ENCODE measurements around the gene RAPGEF2.

Gene RAPGEF2

DNA sequence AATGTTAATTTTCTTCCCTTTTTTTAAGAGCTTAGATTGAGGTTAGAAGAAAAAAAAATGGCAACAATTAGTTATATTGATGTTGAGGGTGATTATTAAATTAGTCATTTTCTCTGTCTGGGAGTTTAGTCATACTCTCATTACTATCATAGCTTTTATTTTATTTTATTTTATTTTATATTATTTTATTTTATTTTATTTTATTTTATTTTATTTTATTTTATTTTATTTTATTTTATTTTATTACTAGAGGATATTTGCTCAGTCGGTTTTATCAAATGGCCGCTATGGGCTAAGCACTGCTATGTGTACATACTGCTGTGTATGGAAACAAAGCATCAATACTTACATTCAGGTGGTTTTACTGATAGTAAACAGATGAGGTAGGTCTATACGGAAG is 239.5 kb downstream of the RAPGEF2 start:
- Histone ChIP-seq H3K4me2 (ENCODE audit: low read depth, low read length, poor library complexity, severe bottlenecking) (no peak overlapping the region), H2AFZ (ENCODE audit: low read depth, low read length, severe bottlenecking) (no peak overlapping the region), H3K9me3 (ENCODE audit: insufficient read depth, low read length) (no peaks in the 10 kb centered on the region), H3F3A (ENCODE audit: insufficient read depth) (no peaks in the 10 kb centered on the region), H3K9ac (ENCODE audit: low read length) (no peak overlapping the region), H3K27me3 (ENCODE audit: low read length) (no peaks in the 10 kb centered on the region), H3K36me3 (ENCODE audit: low read length) (no peaks in the 10 kb centered on the region), H4K20me1 (ENCODE audit: low read depth, low read length) (no peaks in the 10 kb centered on the region), H3K79me2 (ENCODE audit: insufficient read depth, low read length) (no peaks in the 10 kb centered on the region), H3K4me3 (ENCODE audit: insufficient read depth, low read length, poor library complexity, severe bottlenecking) (no peak overlapping the region), H3K27ac (ENCODE audit: low read depth, low read length) (no peak overlapping the region), H3K9me2 (replicated peaks; ENCODE audit: insufficient read depth, low read length) (no peaks in the 10 kb centered on the region)
- TF ChIP-seq EZH2phosphoT487 (conservative IDR thresholded peaks at IDR 0.05; ENCODE audit: low read length): no peak
- TF ChIP-seq, protein P1, sequence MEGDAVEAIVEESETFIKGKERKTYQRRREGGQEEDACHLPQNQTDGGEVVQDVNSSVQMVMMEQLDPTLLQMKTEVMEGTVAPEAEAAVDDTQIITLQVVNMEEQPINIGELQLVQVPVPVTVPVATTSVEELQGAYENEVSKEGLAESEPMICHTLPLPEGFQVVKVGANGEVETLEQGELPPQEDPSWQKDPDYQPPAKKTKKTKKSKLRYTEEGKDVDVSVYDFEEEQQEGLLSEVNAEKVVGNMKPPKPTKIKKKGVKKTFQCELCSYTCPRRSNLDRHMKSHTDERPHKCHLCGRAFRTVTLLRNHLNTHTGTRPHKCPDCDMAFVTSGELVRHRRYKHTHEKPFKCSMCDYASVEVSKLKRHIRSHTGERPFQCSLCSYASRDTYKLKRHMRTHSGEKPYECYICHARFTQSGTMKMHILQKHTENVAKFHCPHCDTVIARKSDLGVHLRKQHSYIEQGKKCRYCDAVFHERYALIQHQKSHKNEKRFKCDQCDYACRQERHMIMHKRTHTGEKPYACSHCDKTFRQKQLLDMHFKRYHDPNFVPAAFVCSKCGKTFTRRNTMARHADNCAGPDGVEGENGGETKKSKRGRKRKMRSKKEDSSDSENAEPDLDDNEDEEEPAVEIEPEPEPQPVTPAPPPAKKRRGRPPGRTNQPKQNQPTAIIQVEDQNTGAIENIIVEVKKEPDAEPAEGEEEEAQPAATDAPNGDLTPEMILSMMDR (IDR thresholded peaks at IDR 0.05; ENCODE audit: insufficient read depth, low read length, poor library complexity, severe bottlenecking): no peak

DNA sequence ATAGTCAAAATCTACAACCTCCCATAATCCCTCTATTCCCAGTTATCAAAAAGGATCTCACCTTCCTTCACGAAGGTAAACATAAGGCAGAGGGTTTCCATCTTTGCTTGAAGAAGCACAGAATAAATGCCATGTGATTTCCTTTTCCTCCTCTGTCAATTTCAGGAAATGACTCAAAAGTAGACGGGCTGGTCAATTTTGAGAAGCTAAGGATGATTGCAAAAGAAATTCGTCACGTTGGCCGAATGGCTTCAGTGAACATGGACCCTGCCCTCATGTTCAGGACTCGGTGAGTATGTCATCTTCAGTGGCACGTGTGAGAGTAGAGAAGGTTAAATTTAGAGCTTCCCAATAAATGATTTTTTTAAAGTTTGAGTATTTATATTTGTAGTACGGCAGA is 240.2 kb downstream of the RAPGEF2 start:
- no peaks in the 10 kb centered on the region for H3K79me2 ChIP-seq (ENCODE audit: insufficient read depth, low read length)
- no peaks in the 10 kb centered on the region for H3K9me3 ChIP-seq (ENCODE audit: insufficient read depth, low read length)
- H3K9me2 ChIP-seq (replicated peaks; ENCODE audit: insufficient read depth, low read length): no peaks in the 10 kb centered on the region
- TF ChIP-seq, protein P1 (IDR thresholded peaks at IDR 0.05; ENCODE audit: insufficient read depth, low read length, poor library complexity, severe bottlenecking): no peak
- TF ChIP-seq EZH2phosphoT487 (conservative IDR thresholded peaks at IDR 0.05; ENCODE audit: low read length): no peak
- no peak overlapping the region for H3K4me2 ChIP-seq (ENCODE audit: low read depth, low read length, poor library complexity, severe bottlenecking)
- no peaks in the 10 kb centered on the region for H3F3A ChIP-seq (ENCODE audit: insufficient read depth)
- H3K27me3 ChIP-seq (ENCODE audit: low read length): no peaks in the 10 kb centered on the region
- H3K4me3 ChIP-seq (ENCODE audit: insufficient read depth, low read length, poor library complexity, severe bottlenecking): no peak overlapping the region
- no peak overlapping the region for H2AFZ ChIP-seq (ENCODE audit: low read depth, low read length, severe bottlenecking)
- no peaks in the 10 kb centered on the region for H3K36me3 ChIP-seq (ENCODE audit: low read length)
- H3K27ac ChIP-seq (ENCODE audit: low read depth, low read length): no peak overlapping the region
- H4K20me1 ChIP-seq (ENCODE audit: low read depth, low read length): no peaks in the 10 kb centered on the region
- no peak overlapping the region for H3K9ac ChIP-seq (ENCODE audit: low read length)

DNA sequence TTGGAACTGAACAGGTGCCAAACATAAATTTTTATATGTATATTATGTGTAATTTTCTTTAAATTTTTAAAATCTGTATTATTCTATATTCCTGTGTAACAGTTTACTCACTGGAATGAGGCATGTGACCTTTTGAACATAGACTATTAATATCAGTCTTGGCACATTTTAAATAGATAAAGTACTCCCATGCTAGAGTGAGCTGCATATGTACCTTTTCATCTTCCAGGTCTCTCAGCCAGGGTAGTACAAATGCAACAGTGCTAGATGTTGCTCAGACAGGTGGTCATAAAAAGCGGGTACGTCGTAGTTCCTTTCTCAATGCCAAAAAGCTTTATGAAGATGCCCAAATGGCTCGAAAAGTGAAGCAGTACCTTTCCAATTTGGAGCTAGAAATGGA is 242.0 kb downstream of the RAPGEF2 start:
- TF ChIP-seq EZH2phosphoT487 (conservative IDR thresholded peaks at IDR 0.05; ENCODE audit: low read length): no peak
- TF ChIP-seq, protein P1 (IDR thresholded peaks at IDR 0.05; ENCODE audit: insufficient read depth, low read length, poor library complexity, severe bottlenecking): no peak

More for the DNA sequence above, 242.0 kb downstream of the RAPGEF2 start:
- no peaks in the 10 kb centered on the region for H3K36me3 ChIP-seq (ENCODE audit: low read length)
- no peaks in the 10 kb centered on the region for H4K20me1 ChIP-seq (ENCODE audit: low read depth, low read length)
- no peaks in the 10 kb centered on the region for H3F3A ChIP-seq (ENCODE audit: insufficient read depth)
- no peak overlapping the region for H2AFZ ChIP-seq (ENCODE audit: low read depth, low read length, severe bottlenecking)
- H3K4me3 ChIP-seq (ENCODE audit: insufficient read depth, low read length, poor library complexity, severe bottlenecking): no peak overlapping the region
- H3K9ac ChIP-seq (ENCODE audit: low read length): no peak overlapping the region
- no peaks in the 10 kb centered on the region for H3K79me2 ChIP-seq (ENCODE audit: insufficient read depth, low read length)
- no peaks in the 10 kb centered on the region for H3K9me3 ChIP-seq (ENCODE audit: insufficient read depth, low read length)
- no peak overlapping the region for H3K27ac ChIP-seq (ENCODE audit: low read depth, low read length)
- H3K9me2 ChIP-seq (replicated peaks; ENCODE audit: insufficient read depth, low read length): no peaks in the 10 kb centered on the region
- no peak overlapping the region for H3K4me2 ChIP-seq (ENCODE audit: low read depth, low read length, poor library complexity, severe bottlenecking)
- H3K27me3 ChIP-seq (ENCODE audit: low read length): no peaks in the 10 kb centered on the region
